Activated CD8-positive, alpha-beta memory T cell treated with anti-CD3 and anti-CD28 coated beads for 24 hours (primary cell): ENCODE measurements around the gene ZNF783.
"Not testable (repeated sequence)": the region's sequence is repeated elsewhere in the genome, so short reads cannot be mapped to it uniquely, and the experiment has no call there.

Source experiments
- DNase-seq: peaks from one replicate; pipeline ENCODE4 v3.0.0-alpha.2; 2020

ZNF783 gene

DNA sequence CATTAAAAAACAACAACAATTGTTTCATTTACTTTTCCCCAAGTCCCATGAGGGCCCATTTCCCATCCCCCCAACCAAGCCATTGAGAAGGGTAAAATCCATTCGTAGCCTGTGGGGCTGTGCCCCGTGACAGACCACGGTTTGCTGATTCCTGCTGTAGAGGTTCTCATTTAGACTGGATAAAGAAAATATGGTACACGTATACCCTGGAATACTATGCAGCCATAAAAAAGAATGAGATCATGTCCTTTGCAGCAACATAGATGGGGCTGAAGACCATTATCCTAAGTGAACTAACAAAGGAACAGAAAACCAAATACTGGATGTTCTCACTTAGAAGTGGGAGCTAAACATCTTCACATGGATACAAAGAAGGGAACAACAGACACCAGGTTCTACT is 44.9 kb downstream of the ZNF783 start:
- DNase-seq = no peak

DNA sequence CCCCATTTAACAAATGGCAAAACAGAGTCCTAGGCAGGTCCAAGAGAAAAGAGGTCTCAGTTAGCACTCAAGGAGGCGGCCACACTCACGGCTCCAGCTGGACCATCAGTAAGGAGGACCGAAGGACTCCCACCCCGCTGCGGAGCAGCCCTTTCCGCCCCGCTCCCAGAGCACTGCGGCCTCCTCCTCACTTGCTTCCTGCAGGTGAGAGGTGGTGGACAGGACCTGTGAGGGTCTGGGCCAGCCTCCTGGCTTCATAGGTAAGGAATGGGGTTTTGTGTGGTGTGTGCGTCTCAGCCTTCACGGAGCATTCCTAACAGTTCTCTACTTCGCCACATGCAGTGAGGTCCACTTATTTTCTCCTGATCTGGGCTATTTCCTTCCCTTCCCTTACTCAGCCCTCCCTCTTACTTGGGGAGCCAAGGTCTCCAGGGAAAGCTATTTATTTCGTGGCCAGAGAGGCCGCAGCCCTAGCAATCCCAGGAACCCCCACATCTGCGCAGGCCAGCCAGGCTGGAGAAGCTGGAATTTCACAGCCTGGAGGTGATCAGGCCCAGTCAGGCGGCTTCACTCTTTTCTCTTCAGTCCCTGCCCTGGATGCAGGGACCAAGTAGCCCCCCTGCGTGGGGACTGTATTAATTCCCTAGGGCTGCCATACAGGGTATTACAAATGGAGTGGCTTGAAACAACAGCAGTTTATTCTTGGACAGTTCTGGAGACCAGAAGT is 45.9 kb downstream of the ZNF783 start:
- DNase-seq = no peak

DNA sequence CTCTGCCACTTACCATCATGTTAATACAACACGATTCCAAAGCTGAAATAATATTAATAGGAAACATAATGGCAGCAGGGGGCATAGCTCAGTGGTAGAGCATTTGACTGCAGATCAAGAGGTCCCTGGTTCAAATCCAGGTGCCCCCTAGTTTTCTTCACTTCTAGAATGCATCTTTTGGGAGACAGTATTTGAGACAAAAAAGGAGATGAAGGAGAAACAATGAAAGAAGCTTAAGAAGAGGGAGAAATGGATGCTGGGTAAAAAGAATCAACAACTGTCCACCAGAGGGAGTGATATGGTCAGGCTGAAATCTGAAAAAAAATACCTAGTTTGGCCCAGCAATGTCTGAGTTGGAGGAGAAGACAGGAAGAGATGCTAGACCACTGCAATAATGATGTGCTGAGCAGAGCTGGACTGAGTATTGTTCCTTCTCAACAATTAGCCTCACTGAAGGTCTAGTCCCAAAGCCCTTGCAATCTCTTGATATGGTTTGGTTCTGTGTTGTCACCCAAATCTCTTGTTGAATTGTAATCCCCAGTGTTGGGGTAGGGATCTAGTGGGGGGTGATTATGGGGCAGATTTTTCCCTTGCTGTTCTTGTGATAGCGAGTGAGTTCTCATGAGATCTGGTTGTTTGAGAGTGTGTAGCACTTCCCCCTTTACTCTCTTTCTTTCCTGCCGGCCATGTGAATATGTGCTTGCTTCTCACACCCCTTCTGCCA is 48.3 kb downstream of the ZNF783 start:
- DNase-seq = peak; percentile 42

DNA sequence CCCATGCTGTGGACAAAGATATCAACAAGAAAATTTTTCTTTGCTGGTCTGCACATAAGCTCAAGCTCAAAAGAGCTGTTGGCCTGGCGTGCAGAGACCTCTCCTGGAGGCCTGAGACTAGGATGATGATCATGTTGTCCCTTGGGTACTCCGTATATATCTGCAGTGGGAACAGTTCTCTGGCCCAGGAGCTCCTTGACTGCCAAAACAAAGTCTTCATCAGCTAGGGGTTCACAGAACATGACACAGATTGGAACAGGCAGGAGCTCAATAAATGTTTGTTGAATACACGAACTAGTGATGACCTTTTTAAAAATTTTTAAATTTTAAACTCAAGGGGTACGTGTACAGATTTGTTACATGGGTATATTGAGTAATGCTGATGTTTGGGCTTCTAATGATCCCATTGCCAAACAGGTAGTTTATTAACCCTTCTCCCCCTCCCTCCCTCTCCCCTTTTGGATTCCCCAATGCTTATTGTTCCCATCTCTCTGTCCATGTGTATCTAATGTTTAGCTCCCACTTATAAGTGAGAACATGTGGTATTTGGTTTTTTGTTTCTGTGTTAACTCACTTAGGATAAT is 49.1 kb downstream of the ZNF783 start:
- no peak for DNase-seq

DNA sequence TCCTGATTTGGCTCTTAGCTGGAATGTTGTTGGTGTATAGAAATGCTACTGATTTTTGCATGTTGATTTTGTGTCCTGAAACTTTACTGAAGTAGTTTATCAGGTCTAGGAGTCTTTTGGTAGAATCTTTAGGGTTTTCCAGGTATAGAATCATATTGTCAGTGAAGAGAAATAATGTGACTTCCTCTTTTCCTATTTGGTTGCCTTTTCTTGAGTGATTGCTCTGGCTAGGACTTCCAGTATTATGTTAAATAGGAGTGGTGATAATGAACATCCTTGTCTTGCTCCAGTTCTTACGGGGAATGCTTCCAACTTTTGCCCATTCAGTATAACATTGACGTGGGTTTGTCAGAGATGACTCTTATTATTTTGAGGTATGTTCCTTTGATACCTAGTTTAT is 52.0 kb downstream of the ZNF783 start:
- no peak for DNase-seq

DNA sequence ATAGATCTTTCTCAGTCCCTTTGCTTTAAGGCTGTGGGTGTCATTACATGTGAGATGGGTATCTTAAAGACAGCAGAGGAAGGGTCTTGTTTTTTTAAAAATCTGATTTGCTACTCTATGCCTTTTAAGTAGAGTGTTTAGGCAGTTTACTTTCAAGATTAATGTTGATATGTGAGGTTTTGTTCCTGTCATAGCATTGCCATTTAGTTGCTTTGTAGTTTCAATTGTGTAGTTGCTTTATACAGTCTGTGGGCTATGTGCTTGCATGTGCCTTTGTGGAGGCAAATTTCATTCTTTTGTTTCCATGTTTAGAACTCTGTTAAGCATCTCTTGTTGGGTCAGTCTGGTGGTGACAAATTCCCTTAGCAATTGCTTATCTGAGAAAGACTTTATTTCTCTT is 54.6 kb downstream of the ZNF783 start:
- no peak for DNase-seq

DNA sequence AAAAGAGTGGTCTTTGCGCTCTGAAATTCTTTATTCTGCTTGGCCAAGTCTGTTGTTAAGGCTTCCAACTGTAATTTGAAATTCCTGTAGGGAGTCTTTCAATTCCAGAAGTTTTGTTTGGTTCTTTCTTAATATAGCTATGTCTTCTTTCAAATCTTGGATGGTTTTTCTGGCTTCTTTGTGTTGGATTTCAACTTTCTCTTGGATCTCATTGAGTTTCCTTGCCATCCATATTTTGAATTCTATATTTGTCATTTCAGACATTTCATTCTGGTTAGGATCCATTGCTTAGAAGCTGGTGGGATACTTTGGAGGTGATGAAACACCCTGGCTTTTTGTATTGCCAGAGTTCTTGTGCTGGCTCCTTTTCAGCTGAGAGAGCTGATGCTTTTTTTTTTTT is 55.5 kb downstream of the ZNF783 start:
- DNase-seq = no peak

DNA sequence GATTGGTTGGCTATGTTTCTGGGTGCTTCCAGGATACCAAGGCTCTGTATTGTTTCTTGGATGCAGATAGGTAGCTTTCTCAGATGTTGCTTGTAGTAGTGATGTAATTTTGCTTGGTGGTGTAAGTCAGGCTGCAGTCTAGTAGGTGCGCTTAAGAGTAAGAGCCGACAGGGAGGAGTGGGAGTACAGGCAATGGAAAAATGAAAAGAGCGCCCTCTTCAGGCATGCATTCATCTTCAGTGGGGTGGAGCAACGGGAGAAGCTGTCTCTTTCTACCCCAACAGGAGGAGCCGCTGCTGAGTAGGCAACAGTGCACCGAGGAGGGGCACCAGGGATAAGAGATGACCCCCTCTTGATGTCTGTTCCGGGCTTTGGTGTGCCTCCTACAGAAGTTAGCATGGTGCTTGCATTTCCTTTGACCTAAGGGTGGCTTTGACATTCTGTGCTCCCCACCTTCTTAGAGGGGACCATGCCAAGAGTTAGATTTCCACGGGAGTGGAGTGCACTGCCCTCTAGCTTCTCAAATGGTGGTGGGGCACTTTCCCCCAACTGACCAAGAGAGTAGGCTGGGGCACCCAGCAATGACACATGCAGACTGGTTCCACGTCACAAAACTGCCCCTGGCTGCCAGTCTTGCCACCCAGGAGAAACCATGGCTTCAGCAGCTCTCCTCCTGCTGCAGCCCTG is 56.1 kb downstream of the ZNF783 start:
- no peak for DNase-seq

DNA sequence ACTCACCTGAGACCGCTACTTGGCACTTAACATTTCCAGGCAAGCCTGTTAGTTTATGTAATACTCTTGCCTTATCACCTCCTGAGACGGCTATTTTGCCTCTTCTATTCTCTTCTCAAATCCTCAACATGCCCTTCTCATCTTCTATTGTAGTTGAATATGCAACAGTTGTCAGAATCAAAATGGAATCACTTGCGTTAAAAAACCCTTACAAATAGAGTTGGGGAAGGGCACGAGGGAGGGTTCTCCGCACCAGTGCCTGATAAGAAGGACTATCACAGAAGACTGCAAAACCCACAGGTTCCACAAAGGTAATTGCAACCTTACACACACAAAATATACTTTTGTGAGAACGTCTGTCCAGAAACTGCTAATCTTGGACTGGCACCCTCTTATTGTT is 57.4 kb downstream of the ZNF783 start:
- DNase-seq = no peak

DNA sequence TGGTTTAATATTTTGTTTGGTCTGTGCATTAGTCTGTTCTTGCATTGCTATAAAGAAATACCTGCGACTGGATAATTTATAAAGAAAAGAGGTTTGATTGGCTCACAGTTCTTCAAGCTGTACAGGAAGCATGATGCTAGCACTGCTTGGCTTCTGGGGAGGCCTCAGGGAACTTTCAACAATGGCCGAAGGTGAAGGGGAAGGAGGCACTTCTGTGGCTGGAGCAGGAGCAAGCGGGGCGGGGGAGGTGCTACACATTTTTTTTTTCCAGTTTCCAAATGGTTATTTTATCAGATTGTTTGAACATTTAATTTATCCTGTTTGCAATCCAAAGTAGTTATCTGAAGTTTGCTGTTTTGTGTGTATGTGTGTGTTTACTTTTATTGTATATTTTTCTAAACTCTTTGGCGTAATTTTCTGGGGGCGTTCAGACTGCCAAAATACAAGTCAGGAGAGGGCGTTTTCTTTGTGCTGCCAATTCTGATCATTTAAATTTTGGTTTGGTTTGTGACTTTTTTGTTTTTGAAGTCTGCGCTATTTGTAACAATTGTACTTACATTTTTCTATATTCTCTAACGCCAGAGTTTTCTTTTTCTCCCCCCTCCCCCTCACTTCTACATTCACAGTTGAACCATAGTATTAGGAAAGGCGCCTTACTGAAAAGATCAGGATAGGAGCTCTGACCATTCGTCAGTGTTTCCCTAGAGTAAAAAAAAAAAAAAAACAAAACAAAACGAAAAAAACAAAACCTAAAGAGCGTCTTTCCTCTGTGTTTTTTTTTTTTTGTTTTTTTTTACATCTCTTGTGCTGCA is 58.5 kb downstream of the ZNF783 start:
- no peak for DNase-seq

DNA sequence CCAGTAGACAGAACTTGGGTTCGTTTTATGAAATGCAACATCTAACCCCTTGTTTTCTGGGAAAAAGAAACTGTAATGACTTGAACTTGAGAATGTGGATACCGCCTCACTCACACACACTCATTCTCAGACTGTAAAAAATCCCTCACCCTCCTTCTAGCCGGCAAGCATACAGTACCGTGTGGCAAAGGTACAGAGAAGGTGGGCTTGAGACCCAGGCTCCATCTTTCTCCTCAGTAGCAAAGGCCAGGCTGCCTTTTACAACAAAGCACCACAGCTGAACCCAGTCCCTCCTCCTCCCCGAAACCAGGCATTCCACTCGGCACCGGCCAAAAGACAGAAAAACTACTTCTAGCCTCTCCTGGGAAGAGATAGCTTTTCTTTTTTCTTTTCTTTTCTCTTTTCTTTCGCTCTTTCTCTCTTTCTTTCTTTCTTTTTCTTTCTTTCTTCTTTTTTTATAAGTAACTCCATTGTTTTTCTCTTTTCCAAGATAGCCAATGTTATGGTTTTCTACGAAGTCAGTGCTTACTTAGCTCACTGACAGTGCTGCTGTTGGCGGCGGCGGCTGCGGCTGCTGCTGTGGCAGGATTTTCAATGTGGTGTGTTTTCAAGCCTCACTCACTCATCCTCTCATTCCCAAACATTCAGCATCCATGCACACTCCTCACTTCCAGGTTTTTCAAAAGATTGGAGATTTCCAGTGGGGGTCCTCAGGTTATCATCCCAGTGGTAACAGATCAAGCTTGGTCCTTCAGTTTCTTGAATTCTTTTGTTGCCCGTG is 59.3 kb downstream of the ZNF783 start:
- not testable (repeated sequence) for DNase-seq

DNA sequence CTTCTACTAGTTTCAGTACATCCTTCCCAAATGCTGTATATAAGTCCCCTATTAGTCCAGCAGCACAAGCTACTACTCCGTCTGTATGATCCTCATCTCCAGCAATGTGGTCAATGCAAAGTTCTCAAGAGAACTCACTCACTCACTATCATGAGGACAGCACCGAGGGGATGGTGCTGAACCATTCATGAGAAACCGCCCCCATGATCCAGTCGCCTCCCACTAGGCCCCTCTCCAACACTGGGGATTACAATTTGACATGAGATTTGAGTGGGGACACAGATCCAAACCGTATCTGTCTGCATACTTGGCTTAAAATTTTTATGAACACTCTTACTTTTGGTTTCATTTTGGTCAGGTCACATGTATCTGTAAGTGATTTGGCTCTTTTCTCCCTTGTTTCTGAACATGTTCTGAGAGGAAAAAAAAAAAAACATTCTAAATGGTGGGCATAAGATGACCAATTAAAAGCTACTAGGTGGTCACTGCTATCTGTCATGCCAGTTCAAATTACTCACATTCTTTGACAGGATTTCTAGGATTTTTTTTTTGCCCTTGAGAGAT is 60.1 kb downstream of the ZNF783 start:
- no peak for DNase-seq

DNA sequence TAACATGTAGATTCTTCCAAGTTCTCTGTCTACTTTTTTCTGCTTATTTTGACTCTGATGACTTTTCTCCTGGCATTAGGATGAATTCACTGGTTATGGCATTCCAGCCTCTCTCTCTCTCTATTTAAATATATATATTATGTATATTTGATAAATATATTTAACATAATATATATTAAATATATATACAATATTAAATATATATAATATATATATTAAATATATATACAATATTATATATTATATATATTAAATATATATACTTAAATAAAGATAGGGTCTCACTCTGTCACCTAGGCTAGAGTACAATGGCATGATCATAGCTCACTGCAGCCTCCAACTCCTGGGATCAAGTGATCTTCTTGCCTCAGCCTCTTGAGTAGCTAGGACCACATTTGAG is 60.7 kb downstream of the ZNF783 start:
- no peak for DNase-seq

DNA sequence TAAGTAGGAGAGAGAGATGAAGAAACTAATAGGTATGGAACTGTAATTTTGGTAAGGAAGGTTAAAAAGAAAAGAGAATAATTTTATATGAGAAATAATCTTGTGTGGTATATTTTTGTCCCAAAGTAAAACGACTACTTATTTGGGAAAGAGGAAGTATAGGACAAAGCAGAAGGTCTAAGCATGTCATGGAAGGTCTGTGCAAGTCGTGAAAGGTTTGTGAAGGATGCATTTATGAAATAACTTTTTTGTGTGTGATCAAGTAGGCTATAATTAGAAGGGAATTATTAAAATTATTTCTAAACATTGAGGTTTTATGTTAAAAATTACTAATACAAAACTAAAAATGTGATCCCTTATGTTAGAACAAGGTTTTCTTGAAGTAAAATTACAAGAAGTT is 63.3 kb downstream of the ZNF783 start:
- DNase-seq = no peak

DNA sequence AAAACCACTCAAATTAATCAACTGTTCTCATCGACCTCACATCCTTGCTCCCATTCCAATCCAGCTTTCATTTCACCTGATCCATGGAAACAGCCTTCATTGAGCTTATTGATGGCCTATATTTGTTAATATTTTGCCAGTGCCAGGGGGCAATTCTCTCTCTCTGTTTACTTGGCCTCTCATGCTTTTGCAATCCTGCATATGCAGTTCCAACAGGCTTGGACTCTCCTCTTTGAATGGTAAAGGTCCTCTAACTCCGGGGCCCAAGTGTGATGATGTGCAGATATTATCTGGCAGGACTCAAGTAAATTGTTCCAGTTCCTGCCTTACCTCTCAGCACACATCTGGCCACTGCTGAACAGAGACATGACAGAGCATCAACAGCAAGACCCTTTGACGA is 67.3 kb downstream of the ZNF783 start:
- no peak for DNase-seq

DNA sequence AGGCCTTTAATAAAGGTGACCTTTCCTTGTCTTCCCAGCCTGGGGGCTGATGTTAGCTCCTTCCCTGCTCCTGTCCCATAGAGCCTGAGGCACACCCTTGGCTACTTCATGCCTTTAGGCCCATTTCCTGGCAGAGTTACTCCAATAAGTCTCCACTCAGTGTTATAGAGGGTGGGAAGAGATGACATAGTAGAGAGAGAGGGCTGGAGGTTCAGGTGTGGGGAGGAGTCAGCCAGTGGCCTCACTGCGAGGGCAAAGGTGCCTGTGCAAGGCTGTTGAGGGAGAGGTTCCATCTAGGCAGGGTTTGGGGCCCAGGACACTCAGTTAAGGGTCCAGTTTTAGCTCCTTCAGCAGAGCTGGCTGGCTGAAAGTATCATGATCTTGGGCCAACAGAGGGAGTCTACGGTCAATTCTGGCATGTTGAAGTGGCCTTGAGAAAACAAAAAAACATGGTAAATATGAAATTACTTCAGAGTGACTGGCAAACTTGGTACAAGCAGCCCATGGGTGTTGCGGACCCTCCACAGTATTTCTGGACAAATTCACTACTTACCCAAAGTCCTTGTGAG is 67.9 kb downstream of the ZNF783 start:
- DNase-seq = no peak

DNA sequence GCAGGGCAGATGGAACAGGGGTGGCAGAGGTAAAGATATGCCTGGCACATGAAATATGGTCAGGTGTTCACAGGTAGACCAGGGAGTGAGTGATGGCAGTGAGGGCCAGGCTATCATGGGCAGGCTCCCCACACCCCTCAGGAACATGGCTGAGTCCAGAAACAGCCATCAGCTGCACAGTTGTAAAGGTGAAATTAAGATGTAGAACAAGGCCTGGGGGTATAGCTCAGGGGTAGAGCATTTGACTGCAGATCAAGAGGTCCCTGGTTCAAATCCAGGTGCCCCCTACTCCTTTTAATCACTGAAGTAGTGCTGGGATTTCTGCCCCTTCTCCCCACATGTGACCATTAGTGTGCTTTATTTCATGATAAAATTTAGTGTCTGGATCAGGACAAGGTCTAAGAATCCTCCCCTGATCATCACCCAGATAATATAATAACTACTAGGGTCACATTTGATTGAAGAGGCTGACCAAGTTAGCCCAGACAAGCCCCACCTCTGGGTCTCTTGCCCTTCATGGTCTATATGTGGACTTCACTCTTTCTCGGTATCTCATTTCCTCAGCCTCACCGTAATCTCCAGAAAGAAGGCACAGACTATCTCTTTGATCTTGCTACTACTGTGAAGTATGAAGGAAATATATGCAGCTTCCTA is 69.0 kb downstream of the ZNF783 start:
- no peak for DNase-seq

DNA sequence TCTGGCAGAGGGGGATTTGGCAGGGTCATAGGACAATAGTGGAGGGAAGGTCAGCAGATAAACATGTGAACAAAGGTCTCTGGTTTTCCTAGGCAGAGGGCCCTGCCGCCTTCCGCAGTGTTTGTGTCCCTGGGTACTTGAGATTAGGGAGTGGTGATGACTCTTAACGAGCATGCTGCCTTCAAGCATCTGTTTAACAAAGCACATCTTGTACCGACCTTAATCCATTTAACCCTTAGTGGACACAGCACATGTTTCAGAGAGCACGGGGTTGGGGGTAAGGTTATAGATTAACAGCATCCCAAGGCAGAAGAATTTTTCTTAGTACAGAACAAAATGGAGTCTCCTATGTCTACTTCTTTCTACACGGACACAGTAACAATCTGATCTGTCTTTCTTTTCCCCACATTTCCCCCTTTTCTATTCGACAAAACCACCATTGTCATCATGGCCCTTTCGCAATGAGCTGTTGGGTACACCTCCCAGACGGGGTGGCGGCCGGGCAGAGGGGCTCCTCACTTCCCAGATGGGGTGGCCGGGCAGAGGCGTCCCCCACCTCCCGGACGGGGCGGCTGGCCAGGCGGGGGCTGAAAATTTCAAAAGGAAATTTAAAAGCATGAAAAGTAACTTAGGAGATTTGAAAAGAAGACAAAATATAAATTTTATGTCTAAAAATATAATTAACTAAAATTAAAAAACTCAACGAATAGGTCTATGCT is 70.8 kb downstream of the ZNF783 start:
- DNase-seq = not testable (repeated sequence)

DNA sequence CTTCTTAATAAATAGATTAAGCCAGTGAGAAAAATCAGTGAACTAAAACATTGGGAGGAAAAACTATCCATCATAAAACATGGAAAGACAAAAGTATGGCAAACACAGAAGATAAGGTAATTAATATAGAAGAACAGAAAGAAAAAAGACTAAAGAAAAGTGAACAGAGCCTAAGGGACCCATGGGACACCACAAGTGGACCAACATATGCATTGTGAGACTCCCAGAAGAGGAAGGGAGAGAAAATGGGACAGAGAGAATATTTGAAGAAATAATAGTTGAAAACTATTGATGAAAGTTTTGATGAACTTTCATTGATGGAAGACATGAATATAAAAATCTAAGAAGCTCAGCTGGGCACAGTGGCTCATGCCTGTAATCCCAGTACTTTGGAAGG is 71.3 kb downstream of the ZNF783 start:
- DNase-seq = no peak

DNA sequence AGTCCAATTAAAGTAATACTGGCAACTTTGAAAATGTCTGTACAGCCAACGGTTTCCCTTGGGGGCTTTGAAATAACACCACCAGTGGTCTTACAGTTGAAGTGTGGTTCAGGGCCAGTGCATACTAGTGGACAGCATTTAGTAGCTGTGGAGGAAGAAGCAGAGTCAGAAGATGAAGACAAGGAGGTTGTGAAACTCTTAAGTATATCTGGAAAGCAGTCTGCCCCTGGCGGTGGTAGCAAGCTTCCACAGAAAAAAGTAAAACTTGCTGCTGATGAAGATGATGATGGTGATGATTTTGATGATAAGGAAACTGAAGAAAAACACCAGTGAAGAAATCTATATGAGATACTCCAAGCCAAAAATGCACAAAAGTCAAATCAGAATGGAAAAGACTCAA is 72.2 kb downstream of the ZNF783 start:
- no peak for DNase-seq
